OCI-LY7 (cell line): ENCODE data around the gene CMSS1. TPM values are rescaled to one million over a fixed set of nuclear protein-coding genes. Genes with fewer than 3 reads are reported as not detected.

Source experiments
- BruUV-seq: library from RNA; stranded (reverse); fragments of 400-500 nt; replicated peaks from 2 replicates; lab custom pipeline; 2021; lab: Mats Ljungman, UMichigan
- CTCF ChIA-PET: fragments of 300-600 bp; sonication (Branson Sonifier 250); formaldehyde crosslinking; loops from one replicate; lab custom pipeline; 2022; ENCODE audit warnings: antibody characterized with exemption; ENCODE audit not compliant: unreplicated experiment; lab: Charles Lee
- POLR2A ChIA-PET: fragments of 300-600 bp; sonication (Branson Sonifier 250); formaldehyde crosslinking; loops from one replicate; lab custom pipeline; 2022; ENCODE audit warnings: antibody characterized with exemption; lab: Charles Lee
- DNase-seq: peaks from one replicate; pipeline ENCODE4 v3.0.0-alpha.2; 2015; ENCODE audit warnings: low spot score
- H2AFZ ChIP-seq: fragments of 200-600 bp; sonication (generic), shearing (Covaris generic); 2 replicates; pipeline ENCODE4 v1.6.1; 2014; ENCODE audit warnings: mild to moderate bottlenecking, antibody characterized with exemption, low read length, moderate library complexity
- H3K27ac ChIP-seq: fragments of 200-600 bp; sonication (generic); 2 replicates; pipeline ENCODE4 v1.5.1; 2014; ENCODE audit warnings: mixed run types, low read depth, mild to moderate bottlenecking, moderate library complexity, low read length, inconsistent platforms; ENCODE audit not compliant: poor library complexity, severe bottlenecking
- H3K36me3 ChIP-seq: fragments of 200-600 bp; sonication (generic); 2 replicates; pipeline ENCODE4 v1.6.1; 2014; ENCODE audit warnings: mild to moderate bottlenecking, antibody characterized with exemption, low read length, moderate library complexity, mixed read lengths; ENCODE audit not compliant: insufficient read depth
- H3K4me1 ChIP-seq: fragments of 200-600 bp; sonication (generic); 2 replicates; pipeline ENCODE4 v1.5.1; 2014; ENCODE audit warnings: mild to moderate bottlenecking, low read length; ENCODE audit not compliant: insufficient read depth, poor library complexity, severe bottlenecking
- H3K4me2 ChIP-seq: fragments of 200-600 bp; sonication (generic); 2 replicates; pipeline ENCODE4 v1.6.1; 2014; ENCODE audit warnings: mild to moderate bottlenecking, low read length
- H3K4me3 ChIP-seq: fragments of 200-600 bp; sonication (generic); 2 replicates; pipeline ENCODE4 v1.5.1; 2014; ENCODE audit warnings: mild to moderate bottlenecking, low read depth, low read length; ENCODE audit not compliant: poor library complexity, severe bottlenecking
- H3K79me2 ChIP-seq: fragments of 200-600 bp; sonication (generic); 2 replicates; pipeline ENCODE4 v1.6.1; 2016; ENCODE audit warnings: low read depth, mild to moderate bottlenecking, low read length, moderate library complexity, mixed read lengths; ENCODE audit not compliant: insufficient read depth
- H3K9me2 ChIP-seq: fragments of 200-600 bp; sonication (generic); 2 replicates; pipeline ENCODE4 v1.6.1; 2016; ENCODE audit warnings: mild to moderate bottlenecking, low read length, mixed read lengths; ENCODE audit not compliant: insufficient read depth
- H3K9me3 ChIP-seq: fragments of 200-600 bp; sonication (generic); 2 replicates; pipeline ENCODE4 v1.6.1; 2014; ENCODE audit warnings: mild to moderate bottlenecking, mixed run types, low read length, mixed read lengths
- H4K20me1 ChIP-seq: fragments of 200-600 bp; sonication (generic); 2 replicates; pipeline ENCODE4 v1.6.1; 2014; ENCODE audit warnings: mild to moderate bottlenecking, antibody characterized with exemption, low read length, moderate library complexity, mixed read lengths; ENCODE audit not compliant: insufficient read depth
- EZH2phosphoT487 ChIP-seq: fragments of 200-600 bp; sonication (generic); IDR thresholded peaks from 2 replicates; pipeline ENCODE4 v1.6.1; 2018; ENCODE audit warnings: low read depth, borderline replicate concordance, mild to moderate bottlenecking, mixed run types, antibody characterized with exemption, low read length, moderate library complexity, mixed read lengths
- intact Hi-C: fragments of 100-400 bp; cut with micrococcal nuclease; formaldehyde crosslinking; loops from one replicate; pipeline ENCODE4 v1.10.0; 2022; ENCODE audit not compliant: unreplicated experiment
- total RNA-seq, 2 experiments: library from RNA; depleted of rRNA in 1 of 2; stranded (reverse); fragments of >200 nt in 1 of 2; shearing (Covaris generic) in 1 of 2; gene quantifications; 2 replicates each; pipeline ENCODE4 v1.2.3, GENCODE V29; 2014 to 2022
- TF ChIP-seq, protein P1 (sequence below): fragments of 200-600 bp; sonication (generic); conservative IDR thresholded peaks from 2 replicates; pipeline ENCODE4 v1.5.1; 2014; ENCODE audit warnings: mild to moderate bottlenecking, antibody characterized with exemption, low read length, moderate library complexity, mixed read lengths

The CMSS1 gene
- total RNA-seq, 2 experiments from 2014 or later: 25.7 to 46.6 TPM

DNA sequence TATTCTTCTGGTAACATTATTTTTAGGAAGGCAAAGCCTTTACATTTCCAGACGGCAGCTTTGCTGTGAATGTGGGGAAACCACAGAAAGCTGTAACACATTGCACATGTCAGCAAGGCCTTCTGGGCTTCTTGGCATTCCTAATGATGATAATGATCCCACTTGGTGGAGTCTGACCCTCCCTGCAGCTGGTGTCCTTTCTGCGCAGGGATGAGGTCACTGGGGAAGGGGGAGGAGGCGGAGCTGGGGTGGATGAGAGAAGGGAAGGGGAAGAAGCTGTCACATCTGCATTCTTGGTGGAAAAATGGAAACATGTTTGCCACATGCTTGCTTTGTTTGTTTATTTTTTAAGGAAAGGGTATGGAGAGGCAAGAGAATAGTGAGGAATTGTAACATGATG is 228.0 kb downstream of the CMSS1 start:
- H4K20me1 ChIP-seq: peaks cover 42% of the 10 kb centered on the region
- H3K9me3 ChIP-seq: no peaks in the 10 kb centered on the region
- no peaks in the 10 kb centered on the region for H3K79me2 ChIP-seq
- no peaks in the 10 kb centered on the region for H3K9me2 ChIP-seq
- H2AFZ ChIP-seq: no peak overlapping the region
- no peak overlapping the region for H3K4me3 ChIP-seq
- peaks cover 26% of the 10 kb centered on the region for H3K4me1 ChIP-seq
- CTCF ChIA-PET: no interaction called here
- H3K27ac ChIP-seq: no peak overlapping the region
- no peak overlapping the region for H3K4me2 ChIP-seq
- no TSS peak for BruUV-seq
- DNase-seq: no peak
- intact Hi-C loops: no loop called here
- no peaks in the 10 kb centered on the region for H3K36me3 ChIP-seq
- TF ChIP-seq EZH2phosphoT487: no peak
- TF ChIP-seq, protein P1, sequence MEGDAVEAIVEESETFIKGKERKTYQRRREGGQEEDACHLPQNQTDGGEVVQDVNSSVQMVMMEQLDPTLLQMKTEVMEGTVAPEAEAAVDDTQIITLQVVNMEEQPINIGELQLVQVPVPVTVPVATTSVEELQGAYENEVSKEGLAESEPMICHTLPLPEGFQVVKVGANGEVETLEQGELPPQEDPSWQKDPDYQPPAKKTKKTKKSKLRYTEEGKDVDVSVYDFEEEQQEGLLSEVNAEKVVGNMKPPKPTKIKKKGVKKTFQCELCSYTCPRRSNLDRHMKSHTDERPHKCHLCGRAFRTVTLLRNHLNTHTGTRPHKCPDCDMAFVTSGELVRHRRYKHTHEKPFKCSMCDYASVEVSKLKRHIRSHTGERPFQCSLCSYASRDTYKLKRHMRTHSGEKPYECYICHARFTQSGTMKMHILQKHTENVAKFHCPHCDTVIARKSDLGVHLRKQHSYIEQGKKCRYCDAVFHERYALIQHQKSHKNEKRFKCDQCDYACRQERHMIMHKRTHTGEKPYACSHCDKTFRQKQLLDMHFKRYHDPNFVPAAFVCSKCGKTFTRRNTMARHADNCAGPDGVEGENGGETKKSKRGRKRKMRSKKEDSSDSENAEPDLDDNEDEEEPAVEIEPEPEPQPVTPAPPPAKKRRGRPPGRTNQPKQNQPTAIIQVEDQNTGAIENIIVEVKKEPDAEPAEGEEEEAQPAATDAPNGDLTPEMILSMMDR: no peak
- POLR2A ChIA-PET: interaction anchor here (0.6 to 0.9 kb wide), 2 partner anchors 39 to 323 kb away, joined by 3 to 4 read pairs; no protein-coding TSS in a partner anchor

DNA sequence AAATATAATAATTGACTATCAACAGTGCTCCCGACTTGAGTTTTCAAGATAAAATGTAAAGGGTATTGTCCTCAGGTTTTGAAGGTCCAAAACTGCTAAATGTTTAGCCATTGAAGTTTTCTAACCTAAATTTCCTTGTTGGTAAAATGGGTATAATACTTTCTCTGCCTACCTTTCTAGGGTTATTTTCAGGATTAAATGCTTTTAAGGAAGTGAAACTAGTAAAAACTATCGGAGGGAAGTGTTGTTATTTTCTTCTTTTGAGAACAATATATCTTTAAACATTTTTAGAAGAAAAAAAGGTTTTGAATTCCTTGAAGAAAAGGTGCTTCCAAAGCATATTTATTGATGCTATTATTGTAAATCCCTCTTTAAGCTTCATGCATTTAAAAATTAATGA is 229.3 kb downstream of the CMSS1 start:
- DNase-seq: peak; percentile 12
- TF ChIP-seq, protein P1: no peak
- TF ChIP-seq EZH2phosphoT487: no peak
- intact Hi-C loops: no loop called here
- Histone ChIP-seq H4K20me1 (peaks cover 42% of the 10 kb centered on the region), H3K4me2 (peak overlapping the region; percentile 2), H3K4me1 (peaks cover 26% of the 10 kb centered on the region), H3K36me3 (no peaks in the 10 kb centered on the region), H3K79me2 (no peaks in the 10 kb centered on the region), H3K9me3 (no peaks in the 10 kb centered on the region), H3K9me2 (no peaks in the 10 kb centered on the region), H2AFZ (no peak overlapping the region), H3K4me3 (no peak overlapping the region), H3K27ac (no peak overlapping the region)
- CTCF ChIA-PET: no interaction called here
- BruUV-seq: no TSS peak
- POLR2A ChIA-PET: interaction anchor here (0.6 to 0.8 kb wide), 3 partner anchors 12 to 392 kb away, joined by 3 read pairs; no protein-coding TSS in a partner anchor

DNA sequence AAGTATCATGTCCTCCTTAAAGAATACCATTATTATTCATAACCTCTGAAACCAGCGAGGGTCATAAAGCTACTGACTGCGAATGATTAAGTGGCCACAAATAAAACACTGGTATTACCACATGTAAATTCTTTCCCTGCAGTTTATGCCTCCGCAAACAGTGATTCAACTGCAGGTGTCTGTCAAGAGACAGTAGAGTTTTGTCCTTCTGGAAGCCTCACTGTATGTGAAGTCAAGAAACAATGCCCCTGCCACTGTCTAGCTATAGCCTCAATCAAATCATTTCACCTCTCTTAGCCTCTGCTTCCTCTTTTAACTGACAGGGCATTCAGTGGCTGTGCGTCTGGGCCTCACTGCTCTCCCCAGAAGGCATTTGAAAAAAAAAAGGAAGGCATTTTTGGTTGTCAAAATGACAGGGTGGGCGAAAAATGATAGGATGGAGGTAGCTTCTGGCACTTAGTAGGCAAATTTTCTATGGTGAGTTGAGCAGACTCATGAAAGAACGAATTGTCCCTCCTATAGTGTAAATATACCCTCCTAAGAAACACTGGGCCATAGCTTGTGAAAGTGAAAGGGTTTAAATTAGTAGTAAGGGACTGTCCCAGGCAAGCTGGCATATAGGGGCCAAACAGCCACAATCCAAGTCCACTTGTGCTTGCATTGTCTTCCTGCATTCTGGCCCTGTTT is 229.9 kb downstream of the CMSS1 start:
- peak; percentile 24 for DNase-seq
- Histone ChIP-seq H3K4me3 (no peak overlapping the region), H3K9me2 (no peaks in the 10 kb centered on the region), H3K79me2 (no peaks in the 10 kb centered on the region), H3K4me1 (peaks cover 26% of the 10 kb centered on the region), H4K20me1 (peaks cover 42% of the 10 kb centered on the region), H3K36me3 (no peaks in the 10 kb centered on the region), H2AFZ (no peak overlapping the region), H3K4me2 (peak overlapping the region; percentile 2), H3K9me3 (no peaks in the 10 kb centered on the region), H3K27ac (no peak overlapping the region)
- no peak for TF ChIP-seq EZH2phosphoT487
- TF ChIP-seq, protein P1: no peak
- POLR2A ChIA-PET: interaction anchor here (0.6 to 0.7 kb wide), 2 partner anchors 217 to 393 kb away, joined by 3 read pairs; no protein-coding TSS in a partner anchor
- no TSS peak for BruUV-seq
- CTCF ChIA-PET: no interaction called here
- intact Hi-C loops: no loop called here
